GM18508 (cell line): ENCODE data around the gene SEPHS1.
"Not testable (repeated sequence)": the region's sequence is repeated elsewhere in the genome, so short reads cannot be mapped to it uniquely, and the experiment has no call there.

ENCODE experiments used
- ATAC-seq: cut with Tn5 transposase; IDR thresholded peaks from one replicate; pipeline ENCODE4 v1.9.1; 2021; ENCODE audit warnings: moderate number of reproducible peaks; ENCODE audit not compliant: insufficient read depth, unreplicated experiment

The SEPHS1 gene

DNA sequence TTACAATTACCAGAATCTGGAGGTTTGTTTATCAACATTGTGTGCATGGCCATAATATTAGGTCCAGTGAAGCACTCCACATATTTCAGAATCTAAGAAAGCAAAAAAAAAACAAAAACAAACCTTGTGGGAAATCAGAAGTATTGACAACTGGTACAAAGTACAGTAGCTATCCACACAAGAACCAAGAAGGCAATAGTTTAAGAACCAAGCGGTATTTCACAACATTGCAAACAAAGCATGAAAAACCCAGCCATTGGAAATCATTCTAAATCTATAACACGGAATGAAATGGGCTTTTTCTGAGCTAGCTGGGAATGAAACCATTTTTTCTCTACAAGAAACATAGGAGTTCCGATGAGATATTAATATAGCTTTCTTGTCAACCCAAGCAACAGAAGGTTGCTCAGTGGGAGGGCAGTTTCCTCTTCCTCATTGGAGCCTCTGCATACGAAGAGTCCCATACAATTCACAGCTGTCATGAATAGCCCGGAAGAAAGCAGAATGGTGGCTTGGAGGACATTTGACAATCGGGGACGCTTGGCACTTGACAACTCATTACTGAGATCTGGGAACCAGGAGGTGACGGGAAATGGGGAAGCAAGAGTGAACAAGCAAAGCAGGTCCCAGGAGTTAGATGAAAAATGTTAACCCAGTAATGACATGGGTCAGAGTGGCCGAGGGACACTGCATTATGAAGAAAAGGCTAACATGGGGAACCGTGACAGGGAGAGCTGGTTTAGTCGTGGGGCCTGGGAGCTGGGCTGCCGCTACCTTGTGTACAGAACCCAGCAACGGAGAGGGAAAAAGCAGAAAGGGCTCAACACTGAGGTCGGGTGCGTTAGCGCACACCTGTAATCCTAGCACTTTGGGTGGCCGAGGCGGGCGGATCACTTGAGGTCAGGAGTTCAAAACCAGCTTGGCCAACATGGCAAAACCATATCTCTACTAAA lies 56.0 kb downstream of the SEPHS1 start:
- no peak for ATAC-seq

DNA sequence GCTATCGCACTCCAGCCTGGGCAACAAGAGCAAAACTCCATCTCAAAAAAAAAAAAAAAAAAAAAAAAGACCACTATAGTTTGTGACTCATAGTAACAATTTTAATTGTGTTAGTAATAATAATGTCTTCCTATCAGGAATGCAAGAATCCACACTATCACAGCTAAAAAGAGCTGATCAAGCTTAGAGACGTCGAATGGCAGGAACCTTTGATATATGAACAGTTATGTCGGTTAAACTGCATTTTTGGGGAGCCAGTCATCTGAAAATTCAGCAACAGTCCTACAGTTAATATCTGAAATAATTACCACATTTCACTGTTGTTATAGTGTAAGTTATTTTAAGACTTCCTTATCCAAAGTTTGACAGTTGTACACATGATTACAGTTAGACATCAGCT lies 57.0 kb downstream of the SEPHS1 start:
- ATAC-seq, result no peak

DNA sequence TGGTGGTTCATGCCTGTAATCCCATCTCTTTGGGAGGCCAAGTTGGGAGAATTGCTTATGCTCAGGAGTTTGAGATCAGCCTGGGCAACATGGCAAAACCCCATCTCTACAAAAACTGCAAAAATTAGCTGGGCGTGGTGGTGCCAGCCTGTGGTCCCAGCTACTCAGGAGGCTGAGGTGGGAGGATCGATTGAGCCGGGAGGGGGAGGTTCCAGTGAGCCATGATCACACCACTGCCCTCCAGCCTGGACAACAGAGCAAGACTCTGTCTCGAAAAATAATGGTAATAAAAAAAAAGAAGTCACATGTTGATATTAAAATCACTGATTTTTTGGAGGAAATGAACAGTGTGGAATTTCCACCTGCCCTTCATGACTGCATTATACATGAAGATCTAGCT lies 64.0 kb downstream of the SEPHS1 start:
- no peak for ATAC-seq

GRCh38 chr10:13282348-13282747 lies 65.7 kb downstream of the SEPHS1 start:
- not testable (repeated sequence) for ATAC-seq

GRCh38 chr10:13276749-13277365 lies 71.2 kb downstream of the SEPHS1 start:
- ATAC-seq, result no peak

DNA sequence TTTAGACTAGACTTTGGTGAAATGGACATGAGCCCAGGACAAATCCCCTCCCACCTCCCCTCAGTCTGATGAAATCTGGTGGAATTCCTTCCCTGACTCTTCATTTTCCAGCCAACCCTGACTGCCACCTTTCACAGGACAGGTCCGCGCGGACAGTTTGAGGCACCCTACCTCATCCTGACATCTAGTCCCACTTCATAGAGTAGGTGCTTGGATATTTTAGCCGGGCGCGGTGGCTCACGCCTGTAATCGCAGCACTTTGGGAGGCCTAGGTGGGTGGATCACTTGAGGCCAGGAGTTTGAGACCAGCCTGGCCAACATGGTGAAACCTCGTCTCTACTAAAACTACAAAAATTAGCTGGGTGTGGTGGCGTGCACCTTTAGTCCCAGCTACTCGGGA lies 71.9 kb downstream of the SEPHS1 start:
- not testable (repeated sequence) for ATAC-seq

DNA sequence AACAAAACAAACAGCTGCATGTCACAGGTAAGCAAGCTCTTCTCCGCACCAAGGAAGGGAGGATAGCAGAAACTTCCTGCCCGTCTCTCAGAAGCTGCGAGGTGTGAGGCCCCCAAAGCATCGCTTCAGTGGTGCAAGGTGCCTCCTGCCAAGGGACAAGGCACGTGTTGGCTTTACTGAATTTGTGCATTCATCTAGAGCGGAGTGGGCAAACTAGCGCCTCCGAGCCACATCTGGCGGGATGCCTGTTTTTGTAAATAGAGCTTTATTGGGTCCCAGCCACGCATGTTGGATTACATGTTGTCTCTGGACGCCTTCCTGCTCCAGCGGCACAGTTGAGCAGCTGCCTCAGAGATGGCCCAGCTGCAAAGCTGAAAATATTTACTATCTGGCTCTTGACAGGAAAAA lies 75.9 kb downstream of the SEPHS1 start:
- ATAC-seq, result peak; percentile 11

- ATAC-seq, result peak; percentile 74
Measured at GRCh38 chr10:13271552-13272163, 76.4 kb downstream of the SEPHS1 start.

- ATAC-seq, result no peak
Measured at GRCh38 chr10:13270877-13271551, 77.1 kb downstream of the SEPHS1 start.

DNA sequence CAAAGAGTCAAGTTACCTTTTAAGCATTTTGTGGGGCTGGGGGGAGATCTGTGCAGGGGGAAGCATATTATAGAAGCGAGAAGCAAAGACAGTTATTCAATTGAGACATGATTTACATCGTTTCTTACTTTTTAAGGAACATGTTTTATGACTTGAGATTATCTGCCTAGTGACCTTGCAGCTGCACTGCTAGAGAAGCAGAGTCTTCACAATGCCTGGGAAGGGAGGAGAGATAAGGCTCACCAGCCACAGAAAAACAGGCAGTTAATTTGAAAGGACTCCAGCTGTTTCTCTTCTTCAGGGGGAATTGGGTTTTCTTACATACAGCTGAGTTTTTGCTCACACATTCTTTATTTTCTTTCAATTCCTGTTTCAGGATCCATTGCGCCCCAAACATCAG lies 79.3 kb downstream of the SEPHS1 start:
- ATAC-seq, result no peak

GRCh38 chr10:13268310-13268709 lies 79.8 kb downstream of the SEPHS1 start:
- ATAC-seq, result no peak
